ENCODE data around the gene ANKS1B. TPM values are rescaled to one million over a fixed set of nuclear protein-coding genes. Genes with fewer than 3 reads are reported as not detected.

The ANKS1B gene
- total and polyA plus RNA-seq, 2 of the 4 experiments (the other 2 are of a cell fraction) = 0.17 to 0.18 TPM

DNA sequence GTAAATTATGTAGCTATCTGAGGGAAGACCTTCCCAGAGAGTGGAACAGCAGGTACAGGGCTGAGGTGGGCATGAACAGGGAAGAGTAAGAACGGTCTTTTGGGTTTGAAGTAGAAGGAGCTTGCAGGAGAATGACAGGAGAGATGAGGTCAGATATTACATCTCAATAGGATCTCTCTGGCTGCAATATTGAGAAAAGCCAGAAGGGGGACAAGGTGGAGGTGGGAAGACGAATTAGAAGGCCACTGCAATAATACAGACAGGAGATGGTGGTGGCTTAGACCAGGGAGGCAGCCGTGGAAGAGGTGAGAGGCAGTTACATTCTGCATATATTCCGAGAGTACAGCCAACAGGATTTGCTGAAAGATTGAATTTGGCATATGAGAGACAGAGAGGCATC, 1029.5 kb downstream of the ANKS1B start:
- H3K79me1 ChIP-seq (ENCODE audit: low read depth in 1 of 2, low read length in 2 of 2) = no peaks in the 10 kb centered on the region
- ChIA-PET CTCF (no interaction called here), POLR2A (ENCODE audit: unreplicated experiment) (no interaction called here)
- no peak overlapping the region for H3K18ac ChIP-seq (ENCODE audit: low read depth, low read length)
- no peak overlapping the region for H2AK5ac ChIP-seq (ENCODE audit: low read depth, low read length)
- H3K36me3 ChIP-seq (ENCODE audit: control insufficient read depth, insufficient read depth, low read length) = no peaks in the 10 kb centered on the region
- H2AK9ac ChIP-seq (replicated peaks; ENCODE audit: low read depth, low read length, poor library complexity) = no peak overlapping the region
- BruUV-seq (replicated peaks) = no TSS peak
- H2BK20ac ChIP-seq (ENCODE audit: low read depth, low read length) = no peak overlapping the region
- H3K56ac ChIP-seq (ENCODE audit: extremely low read depth, insufficient read depth, low read length) = no peak overlapping the region
- no peaks in the 10 kb centered on the region for H3K4me1 ChIP-seq (ENCODE audit: control insufficient read depth, insufficient read depth, low read length)
- dilution Hi-C loops (cut with HindIII; ENCODE audit: low sequenced_read_pairs, unreplicated experiment) (no loop called here), in situ Hi-C loops (cut with MboI; ENCODE audit: low sequenced_read_pairs) (no loop called here), intact Hi-C loops (cut with micrococcal nuclease) (no loop called here)
- H3K9me1 ChIP-seq (ENCODE audit: insufficient read depth, low read length) = no peaks in the 10 kb centered on the region
- H2AFZ ChIP-seq (replicated peaks; ENCODE audit: low read length, poor library complexity) = no peak overlapping the region
- H3K9ac ChIP-seq (ENCODE audit: low read depth, low read length) = no peak overlapping the region
- no peak overlapping the region for H4K5ac ChIP-seq (ENCODE audit: low read depth, low read length)
- no peak overlapping the region for H3K23ac ChIP-seq (ENCODE audit: low read depth, low read length)
- no peak overlapping the region for H2BK120ac ChIP-seq (ENCODE audit: low read depth, low read length)
- WGBS, 2 experiments (ENCODE audit: extremely low coverage in 2 of 2, insufficient read length in 1 of 2) = 28% methylated on average over 3 of the region's 4 CpGs; no CpG with 5 or more reads in 1 of the 2 experiments
- TF ChIP-seq CTCF (conservative IDR thresholded peaks at IDR 0.05; ENCODE audit: low read depth, low read length) (0 out of 2 replicates have a peak, but pooled peaks have one; percentile 13), RCOR1 (IDR thresholded peaks at IDR 0.05; ENCODE audit: insufficient replicate concordance, low read length) (no peak)
- H2BK5ac ChIP-seq (ENCODE audit: low read depth, low read length, poor library complexity, severe bottlenecking) = no peak overlapping the region
- no peak overlapping the region for H3K27ac ChIP-seq (ENCODE audit: insufficient read depth, low read length)
- no peak overlapping the region for H3K4me2 ChIP-seq (ENCODE audit: low read depth, low read length)
- H3K27me3 ChIP-seq (ENCODE audit: control insufficient read depth, insufficient read depth, low read length) = no peaks in the 10 kb centered on the region
- no peak overlapping the region for H3K4ac ChIP-seq (ENCODE audit: low read depth, low read length)
- H3K9me3 ChIP-seq (ENCODE audit: control insufficient read depth, insufficient read depth, low read length) = no peaks in the 10 kb centered on the region
- H4K20me1 ChIP-seq (ENCODE audit: insufficient read depth, low read length) = no peaks in the 10 kb centered on the region
- ATAC-seq (ENCODE audit: low read depth) (no peak), DNase-seq (peak; percentile 2)
- H3K14ac ChIP-seq (replicated peaks; ENCODE audit: low read depth, low read length) = no peak overlapping the region
- no peak overlapping the region for H3K4me3 ChIP-seq (ENCODE audit: insufficient read depth, low read depth, low read length)
- H4K8ac ChIP-seq (ENCODE audit: low read depth in 2 of 2, low read length in 2 of 2) = no peak overlapping the region
- H2BK15ac ChIP-seq (ENCODE audit: low read depth, low read length) = no peak overlapping the region
- H4K91ac ChIP-seq (ENCODE audit: insufficient read depth, low read depth, low read length) = no peak overlapping the region

Measured in IMR-90 (cell line).